GM21737 (cell line): Measurements from ENCODE around the gene CBY1.
"Not testable (repeated sequence)": the region's sequence is repeated elsewhere in the genome, so short reads cannot be mapped to it uniquely, and the experiment has no call there.

Experiments used
- ATAC-seq: cut with Tn5 transposase; IDR thresholded peaks from one replicate; pipeline ENCODE4 v1.9.1; 2021; ENCODE audit warnings: mild to moderate bottlenecking, moderate library complexity; ENCODE audit not compliant: unreplicated experiment

Gene CBY1

GRCh38 chr22:38656256-38657044 lies at the start of gene CBY1, which contains the start of gene FAM227A:
CBY1 (plus strand) TSS chr22:38656638; CDS start chr22:38668055, 11,417 bp downstream.
FAM227A (minus strand) TSS chr22:38656392; CDS start chr22:38650168, 6,224 bp downstream.
- peak; percentile 70 for ATAC-seq

DNA sequence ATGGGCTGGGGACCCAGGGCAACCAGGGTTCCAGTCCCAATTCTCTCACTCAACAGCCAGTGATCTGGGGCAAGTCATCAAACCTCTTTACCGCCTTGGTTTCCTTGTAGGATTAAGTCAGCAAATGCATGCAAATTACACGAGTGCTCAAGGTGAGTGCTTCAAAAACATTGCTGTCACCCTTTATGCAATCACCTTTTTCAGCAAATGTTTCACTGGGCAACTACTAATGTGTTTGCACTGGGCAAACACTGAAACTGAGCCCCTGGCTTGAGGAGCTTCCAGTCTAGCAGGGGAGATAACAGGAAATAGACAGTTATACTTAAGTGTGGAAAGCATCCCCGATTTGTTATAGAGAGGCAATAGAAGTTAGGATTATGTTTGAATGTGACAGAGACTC lies 48.8 kb upstream of the CBY1 start:
- ATAC-seq = no peak

DNA sequence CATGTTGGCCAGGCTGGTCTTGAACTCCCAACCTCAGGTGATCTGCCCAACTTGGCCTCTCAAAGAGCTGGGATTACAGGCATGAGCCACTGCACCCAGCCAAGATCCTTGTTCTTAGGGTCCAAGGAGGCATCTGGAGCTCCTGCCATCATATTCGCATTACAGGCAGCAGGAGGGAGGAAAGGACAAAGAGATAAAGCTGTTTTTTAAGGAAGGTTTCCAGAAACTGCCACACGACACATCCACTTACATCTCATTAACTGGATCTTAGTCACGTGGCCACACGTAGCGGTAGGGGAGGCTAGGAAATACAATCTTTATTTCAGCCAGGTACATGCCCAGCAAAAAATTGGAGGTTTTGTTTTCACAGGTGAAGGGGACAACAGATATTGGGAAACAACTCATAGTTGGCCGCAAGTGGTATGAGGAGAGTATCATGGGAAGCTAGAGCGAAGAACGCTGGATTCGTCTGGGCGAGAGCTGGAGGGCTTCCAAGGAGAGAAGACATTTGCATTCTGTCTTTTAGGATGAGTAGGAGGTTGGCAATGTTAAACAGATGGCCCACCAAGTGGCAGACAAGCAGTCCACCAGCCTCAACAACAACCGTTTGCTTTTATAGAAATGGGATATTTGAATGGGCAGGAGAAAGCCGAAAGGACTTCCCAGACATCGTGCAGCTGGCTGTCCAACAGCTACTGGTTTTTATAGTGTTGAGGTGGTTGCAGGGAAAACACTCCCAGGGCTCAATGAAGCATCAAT lies 47.3 kb upstream of the CBY1 start:
- ATAC-seq = no peak

DNA sequence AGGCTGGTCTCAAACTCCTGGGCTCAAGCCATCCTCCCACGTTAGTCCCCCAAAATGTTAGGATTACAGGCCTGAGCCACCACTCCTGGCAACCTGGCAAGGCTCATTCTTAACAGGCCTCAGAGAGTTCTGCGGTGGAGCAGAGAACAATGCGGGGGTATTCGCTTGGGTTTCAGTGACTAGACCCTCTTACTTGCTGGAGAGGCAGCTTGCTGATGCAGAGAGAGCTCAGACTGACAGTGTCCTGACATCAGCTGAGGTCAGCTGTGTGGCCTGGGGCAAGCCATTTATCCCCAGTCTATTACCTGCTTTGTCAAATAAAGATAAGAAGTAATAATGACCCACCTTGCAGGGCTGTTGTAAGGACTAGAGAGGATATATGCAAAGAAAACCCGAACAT lies 46.2 kb upstream of the CBY1 start:
- no peak for ATAC-seq

- no peak for ATAC-seq
These were observed 44.9 kb upstream of the CBY1 start for GRCh38 chr22:38611559-38611958.

- ATAC-seq = no peak
These were observed 44.0 kb upstream of the CBY1 start for GRCh38 chr22:38612217-38613006.

GRCh38 chr22:38613588-38613987 lies 42.9 kb upstream of the CBY1 start:
- no peak for ATAC-seq

DNA sequence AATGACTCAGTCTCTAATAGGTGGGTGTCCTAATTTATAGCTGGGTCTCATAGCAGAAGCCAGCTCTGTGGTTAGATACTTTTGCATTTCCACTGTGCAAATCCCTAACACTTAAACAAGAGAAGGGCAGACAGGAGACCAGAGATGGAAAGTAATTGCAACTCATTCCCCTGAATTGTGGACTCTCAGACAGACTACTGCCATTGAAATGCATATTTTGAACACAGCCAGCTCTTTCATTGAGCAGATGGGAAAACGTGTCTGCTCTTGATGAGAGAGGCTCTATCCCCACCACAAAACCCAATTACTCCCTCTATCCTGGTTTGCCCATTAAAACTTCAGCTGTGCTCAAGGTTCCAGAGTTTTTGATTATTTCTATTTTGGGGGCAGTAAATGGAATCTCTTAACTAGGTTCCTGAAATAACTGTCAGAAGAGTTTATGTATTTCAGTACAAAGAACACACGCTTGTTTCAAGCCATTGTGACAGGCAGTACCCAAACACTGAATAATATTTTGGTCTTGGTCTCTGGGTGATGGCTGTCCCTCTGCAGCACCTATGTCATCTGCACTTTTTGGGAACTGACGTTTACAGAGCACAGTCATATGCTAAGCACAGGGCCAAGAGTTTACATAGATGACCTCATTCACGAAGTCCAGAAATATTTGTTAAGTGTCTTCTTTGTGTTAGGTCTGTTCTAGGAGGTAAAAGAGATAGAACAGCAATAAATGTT lies 41.9 kb upstream of the CBY1 start:
- ATAC-seq = no peak

- not testable (repeated sequence) for ATAC-seq
These were observed 41.4 kb upstream of the CBY1 start for GRCh38 chr22:38615064-38615405.

DNA sequence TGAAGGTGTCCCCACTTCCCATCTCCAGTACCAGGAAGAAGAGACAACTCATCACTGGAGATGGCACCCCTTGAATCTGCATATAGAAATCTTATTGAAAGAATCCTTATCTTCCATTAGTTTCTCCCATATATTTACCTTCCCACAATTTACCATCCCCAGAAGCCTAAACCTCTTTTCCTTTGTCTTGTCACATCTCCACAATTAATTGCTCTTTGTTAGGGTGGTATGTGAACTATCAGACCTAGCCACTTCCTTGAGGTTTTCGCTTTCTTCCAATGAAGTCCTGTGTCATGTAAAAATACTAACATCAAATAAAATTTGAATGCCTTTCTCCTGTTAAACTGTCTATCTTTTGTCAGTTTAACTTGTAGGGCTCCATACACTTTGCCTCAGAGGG lies 38.2 kb upstream of the CBY1 start:
- ATAC-seq = no peak

DNA sequence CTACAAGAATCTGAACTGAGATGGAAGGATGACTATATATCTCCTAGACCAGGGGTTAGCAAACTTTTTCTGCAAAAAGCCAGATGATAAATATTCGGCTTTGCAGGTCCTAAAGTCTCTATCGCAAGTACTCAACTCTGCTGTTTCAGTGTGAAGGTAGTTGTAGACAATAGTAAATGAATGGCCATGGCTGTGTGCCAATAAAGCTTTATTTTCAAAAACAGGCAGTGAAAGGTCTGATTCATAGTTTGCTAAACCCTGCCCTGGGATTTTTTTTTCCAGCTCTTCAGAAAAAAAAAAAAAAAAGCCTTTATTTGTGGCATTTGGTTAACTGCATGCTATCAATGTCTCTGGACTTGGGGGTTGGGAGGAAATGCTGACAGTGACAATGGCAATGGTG lies 37.8 kb upstream of the CBY1 start:
- no peak for ATAC-seq

- ATAC-seq = no peak
These were observed 33.1 kb upstream of the CBY1 start for GRCh38 chr22:38623351-38623750.

- ATAC-seq = no peak
These were observed 28.0 kb upstream of the CBY1 start for GRCh38 chr22:38628444-38628843.

GRCh38 chr22:38629108-38629507 lies 27.3 kb upstream of the CBY1 start:
- no peak for ATAC-seq

DNA sequence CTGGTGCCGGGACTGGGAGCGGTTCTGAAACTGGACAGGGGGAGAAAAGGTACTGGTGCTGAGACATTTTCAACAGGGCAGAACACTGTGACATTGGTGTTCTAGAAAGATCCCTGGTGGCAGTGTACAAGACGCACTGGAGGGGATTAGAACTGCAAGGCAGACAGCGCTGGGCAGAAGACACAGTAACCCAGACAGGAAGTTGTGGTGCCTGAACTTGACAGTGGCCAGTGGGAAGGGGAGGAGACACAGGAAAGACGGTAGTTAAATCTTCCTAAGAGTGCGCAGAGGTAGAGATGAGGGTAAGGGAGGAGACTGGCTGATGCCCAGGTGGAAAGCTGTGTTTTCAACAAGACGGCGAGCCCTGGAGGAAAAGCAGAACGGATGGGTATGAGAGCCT lies 24.7 kb upstream of the CBY1 start:
- ATAC-seq = no peak

DNA sequence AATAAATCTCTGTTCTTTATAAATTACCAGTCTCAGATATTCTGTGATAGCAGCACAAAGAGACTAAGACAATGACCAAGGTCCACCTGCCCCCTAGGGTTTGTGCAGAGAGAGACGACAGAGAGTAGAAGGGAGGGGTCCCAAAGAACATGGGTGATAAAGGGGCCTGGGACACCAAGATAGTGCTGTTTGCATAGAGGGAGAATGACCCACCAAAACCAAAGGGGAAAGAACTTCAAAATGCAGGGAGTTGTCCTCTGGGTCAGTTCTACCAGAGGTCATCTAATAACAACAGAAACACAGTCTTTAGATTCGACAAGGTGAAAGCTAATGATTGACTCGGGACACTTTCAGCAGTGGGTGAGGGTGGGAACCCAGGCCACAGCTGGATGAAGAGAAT lies 23.9 kb upstream of the CBY1 start:
- ATAC-seq = no peak

DNA sequence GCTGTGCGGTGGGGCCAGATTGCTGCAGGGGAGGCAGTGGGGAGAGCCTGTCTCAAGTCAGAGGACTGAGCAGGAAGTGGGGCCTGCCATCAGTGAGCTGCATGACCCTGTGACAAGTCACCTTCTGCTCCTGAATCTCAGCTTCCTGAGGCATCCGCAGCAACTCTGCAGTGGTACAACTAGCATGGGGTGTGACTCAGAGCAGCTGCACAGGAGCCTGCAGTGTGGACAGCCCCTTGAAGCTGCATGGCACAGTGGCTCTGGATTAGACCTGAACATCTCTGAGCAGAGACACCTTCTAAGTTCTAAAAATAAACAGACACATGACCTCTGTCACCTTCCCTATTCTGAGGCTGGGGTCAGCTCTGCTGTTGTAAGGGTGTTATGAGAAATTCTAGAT lies 18.2 kb upstream of the CBY1 start:
- no peak for ATAC-seq

- ATAC-seq = no peak
These were observed 17.7 kb upstream of the CBY1 start for GRCh38 chr22:38638728-38639127.

DNA sequence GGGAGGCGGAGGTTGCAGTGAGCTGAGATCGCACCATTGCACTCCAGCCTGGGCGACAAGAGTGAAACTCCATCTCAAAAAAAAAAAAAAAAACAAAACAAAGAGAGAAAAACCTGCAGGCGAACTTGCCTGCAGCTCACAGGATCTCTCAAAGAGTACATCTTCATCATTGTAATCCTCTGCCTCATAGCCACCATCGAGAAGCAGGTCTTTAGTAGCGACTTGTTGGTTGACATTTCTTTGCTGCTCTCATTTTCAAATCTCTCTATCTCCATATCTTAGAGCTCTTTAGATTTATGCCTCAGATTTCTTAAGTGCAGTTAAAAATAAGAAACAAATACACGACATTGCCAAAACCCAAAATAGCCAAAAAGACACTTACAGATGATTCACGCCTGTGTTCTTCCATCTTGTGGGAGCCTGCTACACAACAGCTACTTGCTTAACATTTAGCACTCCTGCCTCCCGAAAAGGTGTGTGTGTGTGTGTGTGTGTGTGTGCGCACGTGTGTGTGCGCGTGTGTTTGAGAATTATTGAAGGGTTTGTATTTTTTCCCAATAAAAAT lies 14.9 kb upstream of the CBY1 start:
- no peak for ATAC-seq

DNA sequence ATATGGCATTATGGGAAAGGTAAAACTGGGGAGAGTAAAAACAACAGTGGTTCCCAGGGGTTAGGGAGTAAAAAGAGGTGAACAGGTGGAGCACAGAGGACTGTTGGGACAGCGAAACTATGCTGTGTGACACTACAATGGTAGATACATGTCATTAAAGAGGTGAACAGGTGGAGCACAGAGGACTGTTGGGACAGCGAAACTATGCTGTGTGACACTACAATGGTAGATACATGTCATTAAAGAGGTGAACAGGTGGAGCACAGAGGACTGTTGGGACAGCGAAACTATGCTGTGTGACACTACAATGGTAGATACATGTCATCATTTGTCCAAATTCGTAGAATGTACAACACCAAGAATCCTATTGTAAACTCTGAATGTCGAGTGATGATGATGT lies 12.2 kb upstream of the CBY1 start:
- not testable (repeated sequence) for ATAC-seq

DNA sequence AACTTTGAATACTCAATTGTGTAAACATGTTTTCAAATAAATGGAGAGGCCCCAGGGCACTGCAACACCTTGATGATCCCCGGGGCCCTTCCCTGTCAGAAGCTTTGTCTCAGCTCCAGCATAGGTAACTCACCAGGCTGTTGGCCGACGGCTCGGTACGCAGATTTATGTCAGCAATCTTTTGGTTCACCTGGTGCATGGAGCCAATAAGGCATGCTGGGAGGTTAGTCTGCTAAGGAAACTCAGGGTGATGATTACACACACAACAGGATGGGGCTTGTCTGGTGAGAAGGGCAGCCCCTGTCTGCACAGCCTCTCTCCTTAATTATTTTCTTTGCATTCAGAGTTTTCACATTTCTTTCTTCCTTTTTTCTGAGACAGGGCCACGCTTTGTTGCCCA lies 11.0 kb upstream of the CBY1 start:
- ATAC-seq = no peak
